HG02973 (cell line): ENCODE data around the gene TIAM2.
A peak's percentile ranks its signal among the peaks of the same experiment; 100 is the strongest.

Experiments
- ATAC-seq: cut with Tn5 transposase; IDR thresholded peaks from one replicate; pipeline ENCODE4 v1.9.1; 2021; ENCODE audit warnings: moderate library complexity; ENCODE audit not compliant: unreplicated experiment

The TIAM2 gene

GRCh38 chr6:155055729-155056128, 60.6 kb downstream of the TIAM2 start:
- no peak for ATAC-seq

GRCh38 chr6:155056756-155057155, 61.6 kb downstream of the TIAM2 start:
- ATAC-seq = no peak

GRCh38 chr6:155061381-155061780, 66.3 kb downstream of the TIAM2 start:
- ATAC-seq = no peak

GRCh38 chr6:155062866-155063341, 67.8 kb downstream of the TIAM2 start:
- ATAC-seq = no peak

- ATAC-seq = no peak
Measured at GRCh38 chr6:155064303-155064702, 69.2 kb downstream of the TIAM2 start.

GRCh38 chr6:155066361-155066760, 71.2 kb downstream of the TIAM2 start:
- ATAC-seq = no peak

GRCh38 chr6:155066921-155067680, 72.0 kb downstream of the TIAM2 start:
- ATAC-seq = no peak

GRCh38 chr6:155067956-155068615, 73.0 kb downstream of the TIAM2 start:
- ATAC-seq = no peak

GRCh38 chr6:155069543-155069942, 74.4 kb downstream of the TIAM2 start:
- no peak for ATAC-seq

GRCh38 chr6:155075930-155076695, 81.0 kb downstream of the TIAM2 start:
- ATAC-seq = no peak

- ATAC-seq = no peak
Measured at GRCh38 chr6:155077331-155077730, 82.2 kb downstream of the TIAM2 start.

- ATAC-seq = no peak
Measured at GRCh38 chr6:155077784-155078183, 82.7 kb downstream of the TIAM2 start.

- ATAC-seq = no peak
Measured at GRCh38 chr6:155078331-155078745, 83.2 kb downstream of the TIAM2 start.

- peak; percentile 44 for ATAC-seq
Measured at GRCh38 chr6:155079985-155080452, 84.9 kb downstream of the TIAM2 start.

GRCh38 chr6:155080881-155081845, 86.0 kb downstream of the TIAM2 start:
- ATAC-seq = no peak

- ATAC-seq = no peak
Measured at GRCh38 chr6:155084431-155085123, 89.5 kb downstream of the TIAM2 start.

GRCh38 chr6:155085582-155086257, 90.6 kb downstream of the TIAM2 start:
- ATAC-seq = no peak

- ATAC-seq = peak; percentile 48
Measured at GRCh38 chr6:155088856-155089255, 93.7 kb downstream of the TIAM2 start.

- no peak for ATAC-seq
Measured at GRCh38 chr6:155089746-155090145, 94.6 kb downstream of the TIAM2 start.
